OCI-LY3 (cell line): ENCODE results near the gene PRKCE.

ENCODE experiments used
- CTCF ChIP-seq: fragments of 200-600, 300-600 bp; sonication (generic); IDR thresholded peaks from 2 replicates; pipeline ENCODE4 v1.5.1; 2014; ENCODE audit warnings: antibody characterized with exemption, low read length, low read depth
- EZH2phosphoT487 ChIP-seq: fragments of 200-600 bp; shearing (Covaris generic); IDR thresholded peaks from 2 replicates; pipeline ENCODE4 v1.6.1; 2018; ENCODE audit warnings: antibody characterized with exemption, mixed run types, low read depth

DNA sequence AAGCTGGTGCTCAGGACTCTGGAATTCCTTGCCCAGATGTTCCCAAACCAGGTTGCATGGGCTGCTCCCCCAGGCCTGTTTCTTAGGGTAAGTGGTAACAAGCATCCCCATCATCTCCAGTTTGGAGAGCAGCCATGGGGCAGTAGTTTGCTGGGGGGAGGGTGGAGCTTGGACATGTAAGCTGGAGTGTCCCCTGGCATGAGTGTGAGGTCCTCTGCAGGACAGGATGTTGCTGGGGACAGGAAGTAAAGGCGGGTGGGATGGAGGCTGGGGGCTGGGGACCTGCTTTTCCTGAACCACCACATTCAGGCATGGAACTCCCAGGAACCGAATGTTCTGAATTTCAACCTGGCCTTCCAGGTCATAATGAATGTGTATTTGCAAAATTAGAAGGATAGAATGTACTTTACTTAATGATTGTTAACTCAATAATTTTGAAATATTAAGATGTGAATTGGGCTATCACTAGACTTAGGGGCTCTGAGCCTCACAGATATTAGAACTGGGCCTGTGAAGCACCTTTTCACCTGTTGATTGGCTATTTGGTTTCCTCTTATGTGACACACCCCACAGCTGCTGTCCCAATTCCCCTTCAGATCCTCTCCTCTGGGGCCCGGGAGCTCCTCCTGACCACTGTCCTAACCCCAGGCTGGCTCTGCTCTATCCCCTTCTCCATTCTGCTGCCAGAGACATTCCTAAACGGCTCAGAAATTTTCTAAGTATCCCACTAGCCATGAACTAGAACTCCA lies 579.4 kb downstream of the PRKCE start:
- no peak for TF ChIP-seq CTCF
- TF ChIP-seq EZH2phosphoT487 = no peak
